DMS114 treated with DMSO at 0.1 percent for 48 hours (cell line): ENCODE data around the gene HMGXB4.

ENCODE experiments used
- DNase-seq: peaks from one replicate; lab custom pipeline; 2025; ENCODE audit not compliant: unreplicated experiment; lab: John Stamatoyannopoulos, UW

Gene HMGXB4

DNA sequence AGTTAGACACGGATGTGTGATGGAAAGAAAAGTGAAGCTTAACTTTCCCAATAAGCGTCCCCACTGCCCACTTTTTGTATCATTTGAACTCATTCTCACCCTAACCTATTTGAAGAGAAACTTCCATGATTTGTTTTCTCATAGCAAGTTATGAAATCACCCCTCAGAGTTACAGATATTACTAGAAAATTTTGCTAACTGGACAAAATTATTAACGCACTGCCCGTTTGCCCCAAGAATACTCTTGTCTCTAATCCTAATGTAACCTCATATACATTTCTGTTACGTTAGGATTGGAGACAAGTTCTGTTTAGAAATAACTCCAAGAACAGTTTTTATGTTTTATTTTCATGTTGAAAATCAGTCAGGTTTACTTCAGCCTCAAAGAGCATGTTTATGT lies 67.9 kb downstream of the HMGXB4 start:
- no peak for DNase-seq

DNA sequence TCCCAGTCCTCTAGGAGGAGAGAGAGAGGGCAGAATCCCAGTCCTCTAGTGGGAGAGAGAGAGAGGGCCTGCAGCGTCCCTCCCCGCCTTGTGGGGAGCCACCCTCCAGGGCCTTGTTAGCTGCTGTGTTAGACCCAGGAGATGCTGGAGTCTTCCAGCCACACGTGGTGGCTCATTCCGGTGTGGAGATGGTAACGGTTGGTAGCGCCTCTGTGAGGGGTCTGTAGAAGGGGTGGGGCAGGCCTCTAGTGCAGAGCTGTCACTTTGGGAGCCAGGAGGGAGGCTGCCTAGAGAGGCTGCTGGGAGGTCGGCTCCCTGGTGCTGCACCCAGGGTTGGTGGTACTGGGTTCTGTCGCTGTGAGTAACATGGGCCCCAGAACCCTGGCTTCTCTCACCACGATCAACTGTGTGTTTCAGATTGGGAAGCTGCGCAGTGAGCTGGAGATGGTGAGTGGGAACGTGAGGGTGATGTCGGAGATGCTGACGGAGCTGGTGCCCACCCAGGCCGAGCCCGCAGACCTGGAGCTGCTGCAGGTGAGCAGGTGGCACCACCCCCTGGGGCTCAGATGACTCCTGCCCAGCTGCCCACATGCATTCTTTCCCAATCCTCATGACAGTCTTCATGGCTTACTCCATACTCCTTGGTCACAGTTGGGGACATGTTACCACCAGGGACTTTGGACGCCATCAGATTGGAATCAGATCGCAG lies 69.7 kb downstream of the HMGXB4 start:
- DNase-seq: no peak

DNA sequence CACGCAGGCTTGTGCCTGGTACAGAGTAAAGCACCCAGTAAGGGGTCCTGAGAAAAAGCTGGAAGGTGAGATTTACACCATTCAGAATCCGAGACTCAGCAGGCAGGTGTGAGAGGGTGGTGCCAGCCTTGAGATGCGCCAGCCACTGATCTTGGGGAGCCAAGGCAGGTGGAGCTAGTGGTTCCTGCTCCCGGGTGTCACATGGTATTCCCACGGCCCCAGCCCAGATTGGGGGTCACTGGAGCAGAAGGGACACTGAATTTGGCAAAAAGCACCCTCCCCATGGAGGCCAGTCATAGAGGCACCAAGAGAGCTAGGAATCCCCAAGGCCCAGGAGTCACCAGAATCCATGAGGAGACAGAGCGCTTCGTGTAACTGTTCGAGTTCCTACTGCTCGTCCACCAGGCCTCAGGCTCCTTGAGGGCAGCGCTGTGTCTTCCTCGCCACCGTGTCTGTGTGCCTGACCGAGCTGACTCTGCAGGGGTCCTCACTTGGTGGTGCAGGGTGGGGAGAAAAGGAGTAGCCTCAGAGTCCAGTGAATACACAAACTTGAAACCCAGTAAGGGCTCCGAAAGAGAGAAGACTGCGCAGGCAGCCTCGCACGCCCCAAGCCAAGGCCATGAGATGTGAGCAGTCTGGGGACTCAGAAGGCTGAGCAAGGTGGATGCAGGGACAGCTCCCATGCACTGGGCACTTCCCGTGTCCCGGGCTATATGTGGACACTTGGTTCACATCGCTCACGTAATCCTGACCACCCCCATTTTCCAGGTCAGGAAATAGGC lies 70.6 kb downstream of the HMGXB4 start:
- DNase-seq: no peak

DNA sequence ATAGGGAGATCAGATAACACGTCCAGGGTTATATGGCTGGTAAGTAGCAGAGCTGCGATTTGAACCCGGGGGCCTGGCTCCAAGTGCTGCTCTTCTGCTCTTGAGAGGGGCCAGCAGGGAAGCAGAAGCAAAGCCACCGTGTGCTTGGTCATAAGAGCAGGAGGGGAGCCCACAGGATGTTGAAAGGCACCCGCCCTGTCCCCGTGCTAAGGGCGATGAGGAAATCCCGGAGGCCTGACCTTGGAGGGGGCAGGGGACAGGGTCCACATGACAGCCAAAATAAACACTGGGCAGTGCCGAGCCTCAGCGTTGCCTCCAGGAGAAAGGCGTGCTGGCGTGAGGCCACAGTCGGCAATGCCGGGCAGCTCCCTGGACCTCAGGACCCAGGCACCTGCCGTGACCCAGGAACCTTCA lies 71.2 kb downstream of the HMGXB4 start:
- no peak for DNase-seq

DNA sequence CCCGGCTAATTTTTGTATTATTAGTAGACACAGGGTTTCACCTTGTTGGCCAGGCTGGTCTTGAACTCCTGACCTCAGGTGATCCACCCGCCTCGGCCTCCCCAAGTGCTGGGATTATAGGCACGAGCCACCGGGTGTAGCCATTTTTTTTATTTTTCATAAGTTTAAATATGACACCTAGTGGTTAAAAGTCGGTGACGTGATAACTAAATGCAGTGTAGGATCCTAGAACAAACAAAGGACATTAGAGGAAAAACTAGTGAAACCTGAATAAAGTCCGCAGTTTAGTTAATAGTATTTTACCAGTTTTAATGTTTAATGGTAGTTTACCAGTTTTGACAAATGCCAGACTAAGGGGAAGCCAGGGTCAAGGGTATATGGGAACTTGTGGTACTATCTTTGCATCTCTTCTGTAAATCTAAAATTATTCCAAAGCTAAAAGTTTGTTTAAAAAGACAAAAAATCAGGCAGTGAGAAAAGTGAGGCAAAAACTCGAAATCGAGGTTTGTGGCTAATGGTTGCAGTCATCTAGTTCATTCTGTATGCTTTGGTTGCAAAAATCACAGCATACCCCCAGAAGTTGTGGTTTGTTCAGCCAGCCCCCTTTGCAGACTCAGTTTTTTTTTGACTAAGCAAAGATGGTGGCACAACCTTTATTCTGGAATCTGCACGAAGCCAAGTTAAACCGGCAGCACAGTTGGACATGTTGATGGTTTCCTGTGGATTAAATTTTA lies 72.0 kb downstream of the HMGXB4 start:
- DNase-seq: no peak

DNA sequence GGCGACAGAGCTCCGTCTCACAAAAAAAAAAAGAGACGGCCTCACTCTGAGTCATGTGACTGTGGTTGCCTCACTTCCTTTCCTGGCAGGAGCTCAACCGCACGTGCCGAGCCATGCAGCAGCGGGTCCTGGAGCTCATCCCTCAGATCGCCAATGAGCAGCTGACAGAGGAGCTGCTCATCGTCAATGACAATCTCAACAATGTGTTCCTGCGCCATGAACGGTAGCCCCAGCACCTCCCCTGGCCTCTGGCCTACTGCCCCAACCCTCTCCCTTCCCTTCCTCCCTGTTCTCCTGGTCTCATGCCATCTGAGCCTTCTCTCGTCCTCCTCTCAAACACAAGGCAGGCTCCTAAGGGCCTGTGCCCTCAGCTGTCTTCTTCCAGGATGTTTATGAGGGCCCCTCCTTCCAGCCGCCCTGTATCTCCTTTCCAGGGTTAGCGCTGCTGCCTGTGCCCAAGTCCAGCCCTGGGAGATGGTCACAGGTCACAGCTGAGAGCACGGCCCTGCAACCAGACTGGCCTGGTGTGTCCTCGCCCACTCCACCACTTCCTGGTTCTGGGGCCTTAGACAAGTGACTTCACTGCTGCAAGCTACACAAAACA lies 73.1 kb downstream of the HMGXB4 start:
- DNase-seq: no peak

DNA sequence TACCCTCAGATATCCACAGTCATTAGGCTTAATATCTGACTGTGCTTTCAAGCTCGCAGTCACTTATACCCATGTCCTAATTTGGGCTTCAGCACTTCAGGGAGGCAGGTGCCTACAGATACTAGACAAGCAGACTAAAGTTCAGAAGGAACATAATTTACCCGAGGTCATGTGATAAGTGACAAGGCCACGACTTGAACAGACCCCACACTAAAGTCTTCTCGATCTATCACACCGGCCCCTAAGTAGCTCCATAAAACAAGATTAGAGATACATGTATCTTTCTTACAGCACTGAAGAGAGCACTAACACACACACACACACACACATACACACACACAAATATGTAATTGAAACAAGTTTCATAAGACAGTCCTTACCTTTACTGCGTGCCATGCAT lies 75.0 kb downstream of the HMGXB4 start:
- no peak for DNase-seq

DNA sequence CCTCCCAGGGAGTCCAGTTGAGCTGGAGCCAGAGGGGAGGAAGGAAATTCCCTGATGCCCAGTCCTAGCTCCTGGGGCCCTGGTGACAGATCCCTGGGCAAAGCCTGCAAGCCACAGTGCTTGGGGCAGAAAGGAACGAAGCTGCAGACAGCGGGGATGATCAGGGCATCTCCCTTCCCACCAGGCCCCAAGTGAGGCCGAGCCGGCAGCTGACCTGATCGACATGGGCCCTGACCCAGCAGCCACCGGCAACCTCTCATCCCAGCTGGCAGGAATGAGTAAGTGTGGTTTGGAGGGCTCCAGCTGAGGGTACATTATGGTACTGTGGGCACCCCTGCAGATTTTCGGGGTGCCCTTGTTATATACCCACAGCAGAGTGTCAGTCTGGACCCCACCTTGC lies 75.9 kb downstream of the HMGXB4 start:
- DNase-seq: no peak

DNA sequence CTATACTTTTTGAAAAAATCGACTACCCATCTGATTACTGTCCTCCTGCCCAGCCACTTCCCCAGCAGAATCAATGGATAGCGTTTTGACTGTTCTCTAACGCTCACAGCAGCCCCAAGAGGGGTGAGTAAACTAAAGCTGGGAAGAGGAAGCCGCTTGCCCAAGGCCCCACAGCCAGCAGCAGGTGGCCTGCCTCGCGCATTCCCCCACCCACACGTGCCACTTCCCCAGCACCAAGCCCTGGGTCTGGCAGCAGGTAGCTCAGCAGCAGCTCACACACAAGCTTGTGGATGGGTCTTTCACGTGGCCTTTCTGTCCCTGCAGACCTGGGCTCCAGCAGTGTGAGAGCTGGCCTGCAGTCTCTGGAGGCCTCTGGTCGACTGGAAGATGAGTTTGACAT lies 76.7 kb downstream of the HMGXB4 start:
- DNase-seq: no peak

DNA sequence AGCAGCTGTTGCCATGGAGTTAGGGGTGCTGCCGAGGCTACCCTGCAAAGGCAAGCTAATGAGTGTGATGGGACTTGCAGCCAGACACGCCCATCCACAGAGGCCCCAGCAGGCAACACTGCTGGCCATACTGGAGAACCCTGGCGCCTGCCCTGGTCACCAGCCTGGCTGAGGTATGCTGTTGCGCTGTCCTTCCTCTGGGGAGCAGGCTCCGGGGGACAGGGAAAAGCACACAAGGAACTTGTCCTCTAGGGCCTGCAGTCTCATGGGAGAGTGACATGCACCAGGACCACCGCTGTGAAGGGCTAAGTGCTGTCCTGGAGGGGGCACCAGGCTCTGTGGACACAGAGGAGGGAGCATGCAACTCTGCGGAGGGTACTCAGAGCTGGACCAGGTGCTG lies 78.2 kb downstream of the HMGXB4 start:
- no peak for DNase-seq

DNA sequence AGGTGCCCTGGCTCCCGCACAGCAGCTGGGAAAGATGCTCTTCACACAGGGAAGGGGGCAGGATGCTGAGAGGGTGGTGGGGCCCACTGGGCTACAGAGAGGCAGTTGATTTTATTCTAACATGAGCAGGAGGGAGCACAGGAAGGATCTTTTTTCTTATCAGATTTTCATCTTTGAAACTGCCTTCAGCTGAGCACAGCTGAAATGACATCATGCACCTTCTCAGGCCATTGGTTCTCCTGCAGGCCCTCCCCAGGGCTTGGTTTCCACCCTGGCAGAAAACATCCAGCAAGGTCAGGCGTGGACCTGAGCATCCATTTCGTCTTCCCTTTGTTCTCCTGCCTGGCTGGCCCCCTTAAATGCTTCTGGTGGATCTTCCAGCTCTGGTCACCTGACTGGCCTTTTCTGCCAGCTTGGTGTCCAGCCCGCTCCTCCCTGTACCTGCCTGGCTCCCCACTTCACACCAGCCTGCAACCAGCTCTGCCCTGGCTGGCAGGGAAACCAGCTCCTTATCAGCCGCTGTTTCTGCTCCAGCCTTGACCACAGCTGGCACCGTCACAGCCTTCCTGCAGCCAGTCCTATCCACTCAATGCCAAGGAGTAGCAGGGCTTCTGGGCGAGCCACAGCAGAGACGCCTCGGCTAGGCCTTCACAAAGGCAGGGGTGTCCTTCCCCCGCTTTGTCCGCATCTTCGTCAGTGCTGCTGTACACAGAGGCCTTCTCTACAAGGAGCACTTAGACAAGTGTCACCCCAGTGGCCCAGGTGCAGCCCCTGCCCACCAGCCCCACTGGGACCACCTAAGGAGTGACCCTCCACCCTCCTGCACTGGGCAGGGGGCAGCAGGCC lies 78.9 kb downstream of the HMGXB4 start:
- no peak for DNase-seq

DNA sequence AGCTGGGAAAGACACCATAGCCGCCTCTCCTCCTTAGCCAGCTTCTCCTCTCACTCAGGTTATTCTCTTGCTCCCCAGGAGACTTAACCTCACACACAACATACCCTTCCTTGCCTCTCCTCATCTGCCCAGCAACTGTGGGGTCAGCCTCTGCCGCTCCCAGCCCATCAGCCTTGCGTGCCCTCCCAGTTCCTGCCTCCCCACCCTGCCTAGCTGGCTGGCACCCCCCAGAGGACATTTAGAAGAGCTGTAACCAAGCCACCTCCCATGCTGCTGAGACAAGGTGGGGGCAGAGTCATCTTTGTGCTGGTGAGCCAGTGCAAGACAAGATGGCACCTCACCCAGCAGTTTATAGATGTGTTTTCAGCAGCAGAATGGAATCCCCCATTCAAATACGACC lies 80.6 kb downstream of the HMGXB4 start:
- no peak for DNase-seq

DNA sequence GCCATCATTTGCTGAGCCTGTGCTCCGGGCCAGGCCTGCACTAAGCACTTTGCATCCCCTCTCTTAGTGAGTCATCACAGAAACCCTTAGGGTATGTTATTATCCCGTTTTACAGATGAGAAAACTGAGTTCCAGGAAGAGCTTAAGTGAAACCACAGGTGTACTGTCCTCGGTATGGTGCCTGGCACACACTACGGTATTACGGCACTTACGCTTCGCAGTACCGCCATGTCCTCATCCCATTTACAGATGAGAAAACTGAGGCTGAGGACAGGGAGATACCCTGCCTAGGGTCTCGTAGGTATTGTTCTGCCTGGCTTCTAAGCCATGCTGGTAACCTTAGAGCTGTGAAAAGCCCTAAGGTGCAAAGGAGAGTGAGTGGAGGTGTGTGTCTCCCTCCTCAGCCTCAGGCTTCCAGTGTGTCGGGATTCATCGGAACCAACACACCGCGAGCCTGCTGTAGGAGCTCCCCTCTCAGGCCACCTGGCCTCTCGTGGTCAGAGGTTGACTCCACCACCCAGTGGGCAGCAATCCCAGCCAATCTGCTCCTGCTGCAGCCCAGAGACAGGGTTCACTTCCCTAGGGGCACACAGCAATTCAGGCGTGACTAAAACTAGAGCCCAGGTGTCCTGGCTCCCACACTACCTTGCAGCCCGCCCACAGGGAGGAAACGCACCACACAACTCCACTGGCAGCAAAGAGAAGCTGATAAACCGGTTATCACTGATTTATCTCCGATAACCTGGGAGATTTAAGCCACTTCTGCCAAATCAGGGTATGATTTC lies 84.0 kb downstream of the HMGXB4 start:
- no peak for DNase-seq

DNA sequence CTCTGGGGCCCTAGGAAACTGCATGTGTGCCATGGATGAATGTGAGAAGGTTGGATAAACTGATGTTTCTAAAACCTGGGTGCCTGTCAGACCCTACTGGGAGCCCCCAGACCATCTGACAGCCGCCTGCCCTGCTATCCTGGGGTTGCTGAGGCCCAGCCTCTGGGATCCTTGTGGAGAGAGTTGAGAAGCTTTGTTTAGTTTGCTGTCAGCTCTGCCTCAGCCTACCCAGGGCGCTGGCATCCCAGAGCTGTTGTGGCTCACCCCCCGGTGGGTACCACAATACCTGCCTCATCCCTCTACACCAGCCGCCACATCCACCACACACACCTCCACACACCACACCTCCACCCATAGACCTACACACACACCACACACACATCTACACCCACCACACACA lies 85.1 kb downstream of the HMGXB4 start:
- no peak for DNase-seq

DNA sequence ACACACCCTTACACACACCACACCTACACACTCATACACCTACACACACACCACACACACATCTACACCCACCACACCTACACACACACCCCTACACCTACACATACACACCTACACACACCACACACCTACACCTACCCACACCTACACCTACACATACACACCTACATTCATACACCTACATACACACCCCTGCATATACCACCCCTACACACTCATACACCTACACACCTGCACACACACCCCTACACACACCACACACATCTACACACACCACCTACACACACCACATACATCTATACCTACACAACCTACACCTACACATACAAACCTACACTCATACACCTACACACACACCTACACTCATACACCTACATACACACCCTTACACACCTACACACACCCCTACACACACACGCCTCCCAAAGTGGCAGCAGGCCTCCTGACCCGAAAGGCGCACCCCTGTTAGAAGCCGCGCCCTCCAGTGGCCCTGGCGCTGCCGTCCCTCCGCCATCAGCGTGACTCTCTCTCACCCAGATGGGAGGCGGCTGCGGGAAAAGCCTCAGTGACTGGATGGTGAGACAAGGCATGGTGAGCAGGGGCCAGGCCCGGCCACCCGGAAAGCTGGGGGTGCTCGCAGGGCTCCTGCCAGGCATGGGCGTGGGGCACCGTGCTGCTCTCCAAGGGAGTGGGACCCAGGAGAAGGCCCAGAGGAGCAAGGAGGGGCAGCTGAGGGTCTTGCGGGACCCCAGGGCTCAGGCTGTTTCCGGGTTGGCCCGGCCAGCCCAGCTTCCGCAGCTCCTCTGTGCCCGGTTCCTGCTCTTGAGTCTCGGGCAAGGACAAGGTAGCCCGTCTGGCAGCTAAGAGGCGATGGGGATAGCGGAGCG lies 86.6 kb downstream of the HMGXB4 start:
- DNase-seq: no peak

DNA sequence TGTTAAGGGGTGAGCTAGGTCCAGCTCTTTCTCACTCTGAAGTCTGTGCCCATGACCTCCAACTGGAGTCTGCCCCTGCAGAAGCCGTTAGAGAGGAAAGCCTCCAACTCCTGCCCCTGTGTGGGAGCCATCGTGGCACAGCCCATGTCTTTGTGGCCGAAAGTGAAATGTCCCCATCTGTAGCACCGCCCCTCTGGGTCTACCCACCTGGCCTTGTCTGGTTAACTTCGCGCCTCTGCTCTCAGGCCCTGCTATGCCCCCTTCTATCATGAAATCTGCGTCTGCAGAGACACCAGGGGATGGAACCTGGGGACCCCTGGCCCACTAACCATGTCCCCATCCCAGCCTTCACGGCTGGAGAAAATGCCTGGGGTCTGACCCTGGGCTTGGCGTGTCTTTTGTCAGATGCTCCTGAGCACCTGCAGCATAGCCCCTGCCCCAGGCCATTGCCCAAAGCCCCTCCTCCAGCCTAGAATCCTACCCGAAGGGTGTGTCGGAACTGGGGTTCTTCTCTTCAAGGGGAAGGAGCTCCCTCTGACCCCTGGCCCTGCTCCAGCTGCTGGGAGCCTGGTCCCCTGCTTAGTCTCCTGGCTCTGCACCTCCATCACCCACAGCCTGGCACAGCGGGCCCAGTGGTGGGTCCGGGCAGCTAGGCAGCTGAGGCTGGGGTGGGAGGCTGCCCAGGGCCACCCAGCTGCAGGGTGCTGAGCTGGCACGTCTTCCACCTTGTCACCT lies 87.8 kb downstream of the HMGXB4 start:
- DNase-seq: no peak
